ENCODE results near the gene IL3.
A peak's percentile ranks its signal among the peaks of the same experiment; 100 is the strongest.

IL3 gene, protein sequence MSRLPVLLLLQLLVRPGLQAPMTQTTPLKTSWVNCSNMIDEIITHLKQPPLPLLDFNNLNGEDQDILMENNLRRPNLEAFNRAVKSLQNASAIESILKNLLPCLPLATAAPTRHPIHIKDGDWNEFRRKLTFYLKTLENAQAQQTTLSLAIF

DNA sequence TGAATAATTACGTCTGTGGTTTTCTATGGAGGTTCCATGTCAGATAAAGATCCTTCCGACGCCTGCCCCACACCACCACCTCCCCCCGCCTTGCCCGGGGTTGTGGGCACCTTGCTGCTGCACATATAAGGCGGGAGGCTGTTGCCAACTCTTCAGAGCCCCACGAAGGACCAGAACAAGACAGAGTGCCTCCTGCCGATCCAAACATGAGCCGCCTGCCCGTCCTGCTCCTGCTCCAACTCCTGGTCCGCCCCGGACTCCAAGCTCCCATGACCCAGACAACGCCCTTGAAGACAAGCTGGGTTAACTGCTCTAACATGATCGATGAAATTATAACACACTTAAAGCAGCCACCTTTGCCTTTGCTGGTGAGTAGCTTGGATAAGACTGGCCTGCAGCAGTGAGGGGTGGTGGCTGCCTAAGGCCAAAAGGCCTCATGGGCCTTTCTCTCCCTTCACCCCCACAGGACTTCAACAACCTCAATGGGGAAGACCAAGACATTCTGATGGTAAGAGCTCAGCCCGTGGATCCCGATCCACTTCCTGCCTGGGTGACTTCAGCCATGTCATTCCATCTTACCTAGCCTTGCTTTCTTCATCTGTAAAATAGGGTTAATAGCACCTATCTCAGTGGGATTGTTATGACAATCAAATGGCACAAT, at the start of gene IL3:
TSS of gene IL3 (plus strand) at position 155 of the 661 bp plus-strand sequence. CDS start at position 207, 52 bp downstream.
- H3K4me1 Mint-ChIP-seq: peaks cover 76% of the 10 kb centered on the region
- no peaks in the 10 kb centered on the region for H3K9me3 Mint-ChIP-seq
- H3K27ac Mint-ChIP-seq: no peak within 1 kb of the TSS
- no peak within 1 kb of the TSS for H3K4me3 Mint-ChIP-seq
- ATAC-seq (no peak), DNase-seq (peak in 1 of 2 donors; percentile 5)
- H3K27me3 Mint-ChIP-seq: peaks cover 16% of the 10 kb centered on the region

DNA sequence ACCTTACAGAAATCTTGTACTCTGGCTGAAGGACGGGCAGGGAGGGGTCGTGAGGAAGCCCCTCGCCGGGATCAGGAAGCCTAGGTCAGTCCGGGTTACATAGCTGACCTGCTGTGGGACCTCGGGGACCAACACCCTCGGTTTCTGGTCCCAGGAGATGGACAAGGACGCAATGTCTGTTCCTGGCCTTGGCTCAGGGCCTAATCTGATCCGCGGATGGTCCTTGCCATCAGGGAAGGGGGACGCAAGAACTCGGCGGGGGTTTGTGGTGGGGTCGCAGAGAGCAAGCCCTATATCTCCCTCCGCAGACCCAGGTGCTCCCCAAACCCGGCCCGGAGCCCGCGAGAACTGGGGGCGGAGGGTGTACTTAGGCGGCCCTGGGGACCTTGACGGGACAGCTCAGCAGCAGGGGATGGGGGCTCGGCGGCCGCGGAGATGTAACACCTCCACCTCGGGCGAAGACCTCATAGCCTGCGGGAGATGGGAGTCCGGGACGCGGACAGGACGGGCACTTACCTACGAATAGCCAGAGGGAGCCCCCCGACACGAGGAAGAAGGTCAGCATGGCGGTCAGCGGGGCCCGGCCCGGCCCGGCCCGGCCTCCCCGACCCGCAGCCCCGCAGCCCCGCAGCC, 49.4 kb upstream of the IL3 start:
- ATAC-seq: peak; percentile 22
- H3K9me3 Mint-ChIP-seq: no peaks in the 10 kb centered on the region
- no peak overlapping the region for H3K27ac Mint-ChIP-seq
- DNase-seq: peak in 1 of 2 donors; percentile 11
- peak overlapping the region; percentile 77 to 86 for H3K4me3 Mint-ChIP-seq
- H3K27me3 Mint-ChIP-seq: peaks cover 75% of the 10 kb centered on the region
- H3K4me1 Mint-ChIP-seq: peaks cover 39% of the 10 kb centered on the region

DNA sequence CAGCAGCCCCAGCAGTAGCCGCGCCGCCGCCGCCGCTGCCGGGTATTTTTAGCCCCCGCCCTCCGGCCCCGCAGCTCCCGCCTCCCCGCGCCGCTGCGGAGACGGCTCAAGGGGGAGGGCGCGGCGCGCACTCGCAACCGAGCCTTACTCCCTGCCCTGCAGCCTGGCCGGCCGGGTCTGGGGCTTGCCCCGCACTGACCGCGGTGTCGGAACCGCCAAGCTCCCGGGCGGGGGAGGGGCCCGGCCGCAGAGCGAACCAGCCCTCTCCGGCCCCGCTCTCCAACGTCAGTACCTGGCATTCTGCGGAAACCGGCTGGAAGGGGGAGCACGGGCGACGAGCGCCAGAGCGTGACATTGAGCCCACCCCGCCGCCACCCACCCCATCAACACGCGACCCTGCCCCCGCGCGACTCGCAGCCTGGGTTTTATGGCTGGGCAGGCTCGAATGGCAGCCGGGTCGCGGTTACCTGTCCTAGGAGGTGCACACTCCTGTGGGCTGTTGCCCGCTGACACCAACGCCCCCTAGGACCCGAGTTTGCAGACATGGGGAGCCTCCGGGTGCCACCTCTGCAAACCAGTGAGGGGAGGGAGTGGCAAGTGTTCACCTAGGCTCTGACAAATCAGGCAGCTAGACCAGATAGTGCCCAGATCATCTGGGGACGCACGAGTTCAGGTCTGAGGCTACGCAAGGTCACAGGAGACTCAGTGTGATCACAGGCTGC, 48.7 kb upstream of the IL3 start, which contains the start of gene ACSL6:
TSS of gene ACSL6 (minus strand) at position 37 of the 722 bp plus-strand sequence. CDS start 105 bp downstream, outside the sequence.
- H3K4me1 Mint-ChIP-seq: peaks cover 46% of the 10 kb centered on the region
- ATAC-seq (peak; percentile 55), DNase-seq (peak in 1 of 2 donors; percentile 32)
- H3K27me3 Mint-ChIP-seq: peaks cover 82% of the 10 kb centered on the region
- no peaks in the 10 kb centered on the region for H3K9me3 Mint-ChIP-seq
- H3K4me3 Mint-ChIP-seq: peak within 1 kb of the TSS; percentile 77 to 86
- H3K27ac Mint-ChIP-seq: no peak within 1 kb of the TSS

DNA sequence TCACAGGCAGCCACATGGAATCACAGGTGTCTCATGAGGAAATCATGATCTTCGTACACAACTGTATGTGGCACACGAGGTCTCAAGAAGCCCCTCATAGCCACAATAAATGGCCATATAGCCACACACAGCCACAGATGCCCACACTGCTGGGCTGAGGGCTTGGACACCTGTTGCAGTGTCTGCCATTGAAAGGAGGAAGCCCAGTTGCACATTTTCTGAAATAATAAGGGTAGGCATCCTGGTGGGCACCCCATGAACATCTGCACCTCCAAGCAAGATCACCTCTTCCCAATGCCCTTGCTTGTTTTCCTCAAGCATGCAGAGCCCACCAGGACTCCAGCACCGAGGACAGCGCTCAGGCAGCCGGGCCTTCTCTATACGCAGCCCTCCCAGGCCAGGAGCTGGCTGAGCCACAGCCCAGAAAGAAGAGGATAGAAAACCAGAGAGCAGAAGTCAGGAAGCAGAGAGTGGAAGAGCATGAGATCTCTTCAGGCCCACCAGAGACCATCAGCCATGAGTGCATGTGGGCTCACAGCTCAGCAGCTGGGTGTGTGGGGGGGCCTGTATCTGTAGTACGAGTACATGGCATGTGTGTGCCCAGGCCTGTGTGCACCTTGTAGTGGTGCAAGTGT, 48.0 kb upstream of the IL3 start:
- Mint-ChIP-seq H3K4me3 (peak overlapping the region in 1 of 2 donors; percentile 68), H3K27me3 (peaks cover 89% of the 10 kb centered on the region), H3K27ac (no peak overlapping the region), H3K9me3 (no peaks in the 10 kb centered on the region), H3K4me1 (peaks cover 49% of the 10 kb centered on the region)
- ATAC-seq (no peak), DNase-seq (peak in 1 of 2 donors; percentile 15)

DNA sequence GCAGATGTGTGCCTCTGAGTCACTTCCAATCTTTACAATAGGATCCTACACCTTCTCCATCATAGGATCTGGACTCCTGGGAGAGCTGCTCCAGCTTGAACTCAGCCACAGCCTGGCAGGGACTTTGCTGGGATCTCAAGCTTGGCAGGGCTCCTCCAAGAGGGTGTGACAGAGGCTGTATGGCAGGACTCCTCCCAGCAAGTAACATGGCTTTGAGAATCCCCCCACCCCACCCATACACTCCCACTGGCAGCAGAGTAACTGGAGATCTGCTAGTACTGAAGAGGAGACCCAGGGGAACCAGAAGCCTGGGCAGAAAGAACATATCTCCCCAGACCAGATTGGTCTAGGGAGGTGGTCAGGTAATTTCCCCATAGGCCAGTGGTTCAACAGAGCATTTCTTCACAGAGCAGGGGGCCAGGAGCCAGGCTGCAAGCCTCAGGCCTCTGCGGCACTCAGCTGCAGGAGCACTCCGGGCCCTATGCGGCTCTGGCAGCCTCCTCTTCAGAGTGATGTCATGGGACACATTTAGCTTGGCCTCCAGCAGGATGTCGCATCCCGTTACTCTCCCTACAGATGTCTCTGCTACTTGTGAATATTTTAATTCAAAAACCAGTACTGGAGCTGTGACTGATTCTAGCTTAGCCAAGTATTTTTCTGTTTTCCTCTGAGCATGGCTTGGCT, 47.3 kb upstream of the IL3 start:
- Mint-ChIP-seq H3K9me3 (no peaks in the 10 kb centered on the region), H3K4me3 (no peak overlapping the region), H3K27ac (no peak overlapping the region)

DNA sequence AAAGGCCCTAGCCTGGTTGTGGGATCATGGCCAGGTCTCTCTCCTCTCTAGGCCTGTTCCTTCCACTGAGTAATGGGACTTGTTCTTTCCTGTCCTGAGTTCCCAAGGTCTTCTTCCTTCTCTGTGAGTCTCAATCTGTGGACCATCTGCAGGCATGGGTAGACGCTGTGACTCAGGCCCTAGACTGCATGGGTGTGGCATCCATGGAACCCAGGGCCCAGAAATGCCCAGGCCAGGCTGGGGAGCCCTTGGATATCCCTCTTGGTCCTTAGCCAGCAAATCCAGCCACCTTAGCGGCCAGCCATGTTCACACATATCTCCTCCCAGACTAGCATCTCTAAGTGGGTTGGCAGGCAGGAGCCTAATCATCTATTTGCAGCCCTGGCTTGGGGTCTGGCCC, 46.7 kb upstream of the IL3 start:
- no peak for ATAC-seq
- Mint-ChIP-seq H3K4me1 (peaks cover 45% of the 10 kb centered on the region), H3K4me3 (no peak overlapping the region), H3K27ac (no peak overlapping the region), H3K9me3 (no peaks in the 10 kb centered on the region), H3K27me3 (peaks cover 91% of the 10 kb centered on the region)
- peak; percentile 0 to 5 for DNase-seq

More for the DNA sequence above, 47.3 kb upstream of the IL3 start:
- no peak for ATAC-seq
- H3K4me1 Mint-ChIP-seq: peaks cover 49% of the 10 kb centered on the region
- H3K27me3 Mint-ChIP-seq: peaks cover 94% of the 10 kb centered on the region
- peak in 1 of 2 donors; percentile 8 for DNase-seq

DNA sequence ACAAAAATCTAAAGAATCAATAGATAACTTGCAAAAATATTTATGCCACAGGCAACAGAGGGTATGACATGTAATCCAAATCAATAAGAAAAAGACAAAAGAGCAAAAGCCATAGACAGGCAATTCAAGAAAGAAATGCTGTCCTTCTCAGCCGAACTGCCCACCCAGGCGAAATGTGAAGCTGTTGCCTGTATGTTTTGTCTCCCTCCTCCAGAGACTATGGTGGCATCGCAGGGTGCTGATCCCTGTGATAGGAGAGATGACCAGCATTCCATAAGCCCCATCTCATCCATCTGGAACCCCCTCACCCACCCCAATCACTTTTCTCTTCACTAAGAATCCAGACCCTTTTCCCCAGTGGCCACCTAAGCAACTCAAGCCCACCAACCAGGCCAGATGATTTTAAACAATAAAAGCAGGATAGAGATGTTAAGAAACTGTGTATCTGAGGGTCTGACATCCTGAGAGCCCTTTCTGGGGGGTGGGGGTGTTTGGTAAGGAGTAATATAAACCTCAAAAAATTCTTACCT, 43.7 kb upstream of the IL3 start:
- Mint-ChIP-seq H3K27me3 (peaks cover 68% of the 10 kb centered on the region), H3K4me1 (peaks cover 56% of the 10 kb centered on the region)

DNA sequence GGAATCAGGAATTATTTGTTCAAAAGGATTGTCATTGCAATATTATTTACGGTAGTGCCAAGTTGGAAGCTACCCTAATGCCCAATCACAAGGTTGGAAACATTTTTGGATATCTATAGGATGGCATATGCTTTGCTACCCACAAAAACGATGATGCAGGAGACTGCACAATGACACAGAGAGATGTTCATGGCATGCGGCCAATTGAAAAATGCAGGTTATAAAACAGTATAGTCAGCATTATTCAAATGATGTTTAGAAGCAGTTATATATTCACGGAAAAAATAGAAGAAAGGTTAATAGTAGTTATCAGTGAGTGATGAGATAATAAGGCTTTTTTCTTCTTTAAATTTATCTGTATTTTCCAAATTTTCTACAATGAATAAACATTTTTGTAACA, 43.1 kb upstream of the IL3 start:
- Mint-ChIP-seq H3K9me3 (no peaks in the 10 kb centered on the region), H3K27ac (no peak overlapping the region), H3K4me1 (peaks cover 51% of the 10 kb centered on the region), H3K4me3 (no peak overlapping the region), H3K27me3 (peaks cover 63% of the 10 kb centered on the region)
- DNase-seq (no peak), ATAC-seq (no peak)

More for the DNA sequence above, 43.7 kb upstream of the IL3 start:
- no peak overlapping the region for H3K4me3 Mint-ChIP-seq
- H3K9me3 Mint-ChIP-seq: no peaks in the 10 kb centered on the region
- ATAC-seq (no peak), DNase-seq (no peak)
- no peak overlapping the region for H3K27ac Mint-ChIP-seq

DNA sequence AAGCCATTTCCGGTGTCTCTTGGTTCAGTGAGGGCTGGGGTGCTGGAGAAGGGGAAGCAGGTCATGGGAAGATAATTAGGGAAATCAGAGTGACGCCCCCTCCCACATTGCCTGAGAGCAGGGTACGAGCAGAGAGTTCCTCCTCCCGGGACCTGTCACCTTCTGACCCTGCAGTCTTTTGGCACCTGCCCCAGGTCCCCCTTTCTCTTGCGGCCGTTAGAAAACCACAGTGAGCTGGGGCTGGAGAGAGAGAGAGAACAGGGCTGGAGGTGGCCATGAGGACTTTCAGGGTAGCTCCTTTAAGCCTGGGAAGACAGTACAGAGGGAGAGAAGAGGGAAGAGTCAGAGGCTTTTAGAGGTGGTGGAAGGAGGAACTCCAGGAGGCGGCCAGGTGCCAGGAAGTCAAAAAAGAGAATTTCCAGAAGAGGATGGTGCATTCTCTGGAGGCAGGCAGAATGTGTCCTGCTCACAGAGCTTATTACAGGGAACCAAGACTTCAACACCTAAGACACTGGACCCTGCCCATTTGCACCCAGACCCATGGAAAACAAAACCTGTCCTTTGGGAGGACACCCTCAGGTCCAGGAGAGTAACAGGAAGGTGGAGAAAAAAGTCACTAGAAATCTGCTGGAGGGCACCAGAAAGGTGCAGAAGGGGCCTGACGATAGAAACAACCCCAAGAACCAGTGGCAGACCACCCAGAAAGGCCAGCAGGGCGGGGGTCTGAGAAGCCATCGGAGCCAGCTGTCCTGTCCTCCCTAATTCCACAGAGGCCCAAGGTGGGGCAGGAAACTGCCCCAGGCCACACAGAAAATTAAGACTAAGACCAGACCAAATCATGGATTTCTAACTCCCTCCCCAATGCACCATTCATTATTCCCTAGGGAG, 42.5 kb upstream of the IL3 start:
- ATAC-seq: no peak
- H3K9me3 Mint-ChIP-seq: no peaks in the 10 kb centered on the region
- peaks cover 57% of the 10 kb centered on the region for H3K27me3 Mint-ChIP-seq
- H3K4me1 Mint-ChIP-seq: peaks cover 46% of the 10 kb centered on the region
- no peak for DNase-seq
- H3K4me3 Mint-ChIP-seq: peak overlapping the region in 1 of 2 donors; percentile 17
- no peak overlapping the region for H3K27ac Mint-ChIP-seq

DNA sequence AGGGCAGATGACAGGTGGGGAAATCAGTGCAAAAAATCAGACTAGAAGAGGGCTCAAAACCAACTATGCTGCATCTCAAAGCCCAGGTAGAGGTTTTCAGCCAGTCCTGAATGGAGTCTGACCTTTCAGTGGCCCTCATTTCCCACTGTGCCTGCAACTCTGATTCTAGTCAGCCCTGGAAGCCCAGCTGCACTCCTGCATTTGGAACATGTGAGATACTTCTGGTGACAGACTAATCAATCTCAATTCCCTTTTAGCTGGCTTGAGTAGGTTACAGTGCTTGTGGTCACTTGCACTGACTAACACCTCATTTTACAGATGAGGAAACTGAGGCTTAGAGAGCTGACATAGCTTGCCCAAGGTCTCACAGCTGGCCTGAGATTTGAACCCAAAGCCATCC, 41.1 kb upstream of the IL3 start:
- Mint-ChIP-seq H3K27ac (no peak overlapping the region), H3K27me3 (peaks cover 43% of the 10 kb centered on the region), H3K4me1 (peaks cover 46% of the 10 kb centered on the region), H3K9me3 (no peaks in the 10 kb centered on the region), H3K4me3 (peak overlapping the region in 1 of 2 donors; percentile 11)
- ATAC-seq: no peak
- no peak for DNase-seq

DNA sequence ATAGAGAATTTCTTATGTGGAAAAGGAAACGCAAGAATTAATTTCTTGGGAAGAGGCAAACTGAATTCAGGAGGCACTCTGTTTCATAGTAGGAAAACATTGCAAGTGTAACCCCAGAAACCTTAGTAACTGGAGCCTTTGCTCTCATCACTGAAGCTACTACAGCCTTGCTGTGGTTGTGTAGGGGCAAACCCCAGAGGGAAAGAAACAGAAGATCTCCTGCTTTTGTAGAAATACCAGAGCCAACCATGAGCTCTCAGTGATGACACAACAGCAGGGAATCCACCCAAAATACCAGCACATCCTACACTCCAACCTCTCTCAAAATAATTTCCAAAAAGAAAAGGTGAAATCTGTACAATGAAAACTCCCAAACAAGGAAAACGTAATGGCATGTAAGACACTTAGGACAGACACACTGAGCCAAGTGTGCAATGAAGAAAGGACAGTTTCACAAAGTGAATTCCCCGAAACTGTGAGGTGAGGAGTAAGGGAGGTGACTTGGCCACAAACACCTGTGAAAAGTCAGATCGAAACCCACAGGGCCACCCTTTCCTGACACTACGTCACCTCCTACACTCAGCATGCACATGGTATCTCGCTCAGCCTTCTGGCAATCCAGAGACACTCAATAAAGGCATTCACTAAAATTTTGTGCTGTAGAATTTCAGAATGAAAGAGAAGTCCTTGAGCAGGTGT, 40.4 kb upstream of the IL3 start:
- DNase-seq (peak; percentile 78 to 88), ATAC-seq (peak; percentile 97)
- Mint-ChIP-seq H3K9me3 (no peaks in the 10 kb centered on the region), H3K27ac (peak overlapping the region; percentile 91 to 97), H3K4me1 (peaks cover 46% of the 10 kb centered on the region), H3K4me3 (peak overlapping the region; percentile 52 to 53), H3K27me3 (peaks cover 39% of the 10 kb centered on the region)

DNA sequence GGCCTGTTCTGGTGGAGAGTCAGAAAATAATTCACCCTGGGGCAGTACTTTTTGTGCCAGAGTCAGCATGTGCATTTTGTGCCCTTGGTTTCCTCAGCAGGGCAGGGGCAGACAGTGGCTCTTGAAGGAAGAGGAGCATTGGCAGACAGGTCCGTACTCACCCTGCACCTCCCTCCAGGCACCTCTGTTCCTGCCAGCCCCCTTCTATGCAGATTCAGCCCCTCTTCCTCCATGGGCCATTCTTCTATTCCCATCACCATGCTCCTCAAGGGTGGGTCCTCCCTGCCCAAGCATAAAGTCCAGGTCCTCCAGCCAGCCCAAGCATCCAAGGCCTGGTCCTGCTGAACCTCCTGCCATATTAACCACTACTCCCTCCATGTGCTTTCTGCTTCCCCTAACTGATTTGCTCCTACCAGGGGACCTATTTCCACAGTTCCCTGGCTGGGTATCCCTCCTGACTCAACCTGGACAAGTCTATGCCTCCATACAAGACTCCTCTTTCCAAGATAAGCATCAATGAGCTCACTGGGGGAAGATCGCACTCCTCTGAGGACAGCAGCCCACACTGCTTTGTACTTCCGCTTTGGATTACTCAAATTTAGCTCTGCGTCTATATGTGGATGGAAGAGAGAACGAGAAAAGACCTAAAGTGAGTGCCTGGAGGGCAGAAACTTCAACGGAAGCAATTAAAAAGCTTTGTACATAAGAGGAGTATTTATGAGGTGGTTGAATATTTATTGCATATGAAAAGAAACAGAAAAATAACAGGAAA, 39.7 kb upstream of the IL3 start:
- H3K4me3 Mint-ChIP-seq: peak overlapping the region in 1 of 2 donors; percentile 53
- H3K9me3 Mint-ChIP-seq: no peaks in the 10 kb centered on the region
- DNase-seq (no peak), ATAC-seq (peak; percentile 61)
- peak overlapping the region; percentile 91 to 97 for H3K27ac Mint-ChIP-seq
- H3K27me3 Mint-ChIP-seq: peaks cover 31% of the 10 kb centered on the region
- H3K4me1 Mint-ChIP-seq: peaks cover 46% of the 10 kb centered on the region

DNA sequence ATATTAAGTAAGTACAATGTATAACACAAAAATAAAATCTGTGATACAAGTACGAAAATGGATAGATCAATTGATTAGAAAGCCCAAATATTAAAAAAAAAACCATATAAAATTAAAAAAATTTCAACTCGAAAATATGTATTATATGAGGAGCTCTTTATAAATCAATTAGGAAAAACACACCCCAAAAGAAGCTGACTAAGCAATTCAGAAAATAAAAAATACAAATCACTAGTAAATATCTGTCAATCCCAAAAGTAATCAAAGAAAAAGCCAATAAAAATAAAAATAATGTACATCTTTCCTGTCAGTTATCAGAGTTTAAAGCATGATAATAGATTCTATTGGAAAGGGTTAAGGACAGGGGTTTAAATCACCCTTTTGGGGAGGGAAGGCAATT, 38.8 kb upstream of the IL3 start:
- H3K4me1 Mint-ChIP-seq: peaks cover 39% of the 10 kb centered on the region
- no peak overlapping the region for H3K4me3 Mint-ChIP-seq
- ATAC-seq (no peak), DNase-seq (no peak)
- no peak overlapping the region for H3K27ac Mint-ChIP-seq
- H3K27me3 Mint-ChIP-seq: peaks cover 22% of the 10 kb centered on the region
- no peaks in the 10 kb centered on the region for H3K9me3 Mint-ChIP-seq
